ENCODE measurements around the gene CNRIP1. TPM values are rescaled to one million over a fixed set of nuclear protein-coding genes. Genes with fewer than 3 reads are reported as not detected.

Gene CNRIP1
- total RNA-seq, 3 donors from 2014 or later, result 14.9 to 63.5 (median 35.7) TPM

GRCh38 chr2:68345129-68345875 is 25.6 kb upstream of the CNRIP1 start:
- Histone ChIP-seq H3K4me3 (no peak overlapping the region), H3K9me3 (no peaks in the 10 kb centered on the region), H3K27me3 (no peaks in the 10 kb centered on the region), H3K36me3 (no peaks in the 10 kb centered on the region), H3K27ac (no peak overlapping the region), H3K4me1 (no peaks in the 10 kb centered on the region)
- TF ChIP-seq POLR2A (IDR thresholded peaks at IDR 0.05) (no peak), CTCF (IDR thresholded peaks at IDR 0.05) (no peak), POLR2AphosphoS5 (IDR thresholded peaks at IDR 0.05) (no peak)
- intact Hi-C loops (cut with DNase I; ENCODE audit: low total_unique reads), result no loop called here
- no peak for DNase-seq (ENCODE audit: low spot score in 2 of 2)

GRCh38 chr2:68344031-68344430 is 24.3 kb upstream of the CNRIP1 start:
- H3K27me3 ChIP-seq, result no peaks in the 10 kb centered on the region
- no peaks in the 10 kb centered on the region for H3K9me3 ChIP-seq
- no peak overlapping the region for H3K27ac ChIP-seq
- no peaks in the 10 kb centered on the region for H3K4me1 ChIP-seq
- no peak for DNase-seq (ENCODE audit: low spot score in 2 of 2)
- H3K4me3 ChIP-seq, result no peak overlapping the region
- intact Hi-C loops (cut with DNase I; ENCODE audit: low total_unique reads), result no loop called here
- TF ChIP-seq POLR2AphosphoS5 (IDR thresholded peaks at IDR 0.05) (no peak), CTCF (IDR thresholded peaks at IDR 0.05) (no peak), POLR2A (IDR thresholded peaks at IDR 0.05) (no peak)
- no peaks in the 10 kb centered on the region for H3K36me3 ChIP-seq

GRCh38 chr2:68342470-68342869 is 22.7 kb upstream of the CNRIP1 start:
- H3K9me3 ChIP-seq, result no peaks in the 10 kb centered on the region
- H3K4me1 ChIP-seq, result no peaks in the 10 kb centered on the region
- no peaks in the 10 kb centered on the region for H3K27me3 ChIP-seq
- TF ChIP-seq CTCF (IDR thresholded peaks at IDR 0.05) (no peak), POLR2AphosphoS5 (IDR thresholded peaks at IDR 0.05) (no peak), POLR2A (IDR thresholded peaks at IDR 0.05) (no peak)
- no peak overlapping the region for H3K27ac ChIP-seq
- no peak overlapping the region for H3K4me3 ChIP-seq
- H3K36me3 ChIP-seq, result no peaks in the 10 kb centered on the region
- DNase-seq (ENCODE audit: low spot score in 2 of 2), result no peak
- intact Hi-C loops (cut with DNase I; ENCODE audit: low total_unique reads), result no loop called here

GRCh38 chr2:68341583-68341982 is 21.8 kb upstream of the CNRIP1 start:
- intact Hi-C loops (cut with DNase I; ENCODE audit: low total_unique reads), result no loop called here
- no peak for TF ChIP-seq POLR2AphosphoS5 (IDR thresholded peaks at IDR 0.05)
- no peak for TF ChIP-seq CTCF (IDR thresholded peaks at IDR 0.05)
- no peak for TF ChIP-seq POLR2A (IDR thresholded peaks at IDR 0.05)
- no peak overlapping the region for H3K4me3 ChIP-seq
- no peaks in the 10 kb centered on the region for H3K36me3 ChIP-seq
- no peaks in the 10 kb centered on the region for H3K4me1 ChIP-seq
- no peak for DNase-seq (ENCODE audit: low spot score in 2 of 2)
- H3K27ac ChIP-seq, result no peak overlapping the region
- H3K9me3 ChIP-seq, result no peaks in the 10 kb centered on the region
- no peaks in the 10 kb centered on the region for H3K27me3 ChIP-seq

GRCh38 chr2:68341062-68341329 is 21.2 kb upstream of the CNRIP1 start:
- no peak for DNase-seq (ENCODE audit: low spot score in 2 of 2)
- intact Hi-C loops (cut with DNase I; ENCODE audit: low total_unique reads), result no loop called here

More at GRCh38 chr2:68341062-68341329, 21.2 kb upstream of the CNRIP1 start:
- no peak overlapping the region for H3K27ac ChIP-seq
- H3K4me3 ChIP-seq, result no peak overlapping the region
- no peaks in the 10 kb centered on the region for H3K9me3 ChIP-seq
- TF ChIP-seq CTCF (IDR thresholded peaks at IDR 0.05) (no peak), POLR2AphosphoS5 (IDR thresholded peaks at IDR 0.05) (no peak), POLR2A (IDR thresholded peaks at IDR 0.05) (no peak)
- H3K4me1 ChIP-seq, result no peaks in the 10 kb centered on the region
- no peaks in the 10 kb centered on the region for H3K27me3 ChIP-seq
- no peaks in the 10 kb centered on the region for H3K36me3 ChIP-seq
